Measurements from ENCODE around the gene GRK2. TPM values are rescaled to one million over a fixed set of nuclear protein-coding genes. Genes with fewer than 3 reads are reported as not detected.

The GRK2 gene
- total and polyA plus RNA-seq, 2 of the 8 experiments (the other 6 are each of a cell fraction or from before 2014, with no cell fraction given): 47.3 to 49.7 TPM

GRCh38 chr11:67300256-67300755 is 34.0 kb downstream of the GRK2 start:
- peaks cover 0 to 11% (median 7%) of the 10 kb centered on the region in 4 experiments; a peak in 5 of 7 replicates for H3K27me3 ChIP-seq (replicated peaks in 1 of 4; ENCODE audit: control insufficient read depth in 3 of 4, extremely low read depth in 1 of 4, insufficient read depth in 3 of 4, low read length in 3 of 4)
- no peak overlapping the region for H2BK12ac ChIP-seq (ENCODE audit: low read depth, low read length)
- no peak overlapping the region for H2BK20ac ChIP-seq (ENCODE audit: low read length)
- no peak overlapping the region for H3K27ac ChIP-seq (ENCODE audit: low read depth, low read length)
- H2BK5ac ChIP-seq (ENCODE audit: low read depth, low read length): no peak overlapping the region
- H2BK120ac ChIP-seq (replicated peaks; ENCODE audit: low read depth, low read length): no peak overlapping the region
- H2AFZ ChIP-seq (ENCODE audit: low read length): no peak overlapping the region
- 96% methylated on average over 13 of the region's 13 CpGs; no CpG with 5 or more reads in 1 of the 2 experiments for WGBS, 2 experiments (ENCODE audit: extremely low coverage in 1 of 2, insufficient coverage in 1 of 2, insufficient read length in 1 of 2, insufficient replicate concordance in 2 of 2, low coverage in 1 of 2, low lambda C conversion rate in 2 of 2, missing lambda C conversion rate in 1 of 2)
- no peaks in the 10 kb centered on the region; the same call in 1 of the 2 replicates for H3K79me1 ChIP-seq (ENCODE audit: low read depth, low read length)
- no peak overlapping the region for H4K8ac ChIP-seq (ENCODE audit: extremely low read depth, insufficient read depth, low read length)
- no peak overlapping the region for H4K91ac ChIP-seq (replicated peaks; ENCODE audit: insufficient read length, low read length)
- POLR2A ChIA-PET (ENCODE audit: partially characterized antibody): interaction anchor here (0.7 to 9.7 kb wide), 4 partner anchors 11 to 29 kb away, joined by 3 to 106 read pairs (median 11); partner anchors contain the start of gene ANKRD13D
- H3K23me2 ChIP-seq (ENCODE audit: low read depth, low read length): peaks cover 19% of the 10 kb centered on the region; the same call in 1 of the 2 replicates
- no peak overlapping the region for H3K9ac ChIP-seq (replicated peaks in 1 of 4; ENCODE audit: extremely low read depth in 1 of 4, low read depth in 3 of 4, low read length in 3 of 4)
- FAIRE-seq (no peak), DNase-seq (ENCODE audit: low read depth in 1 of 2, low spot score in 2 of 2) (no peak)
- H3K4ac ChIP-seq (replicated peaks; ENCODE audit: insufficient read length, low read depth, low read length): no peak overlapping the region
- peaks cover 0 to 18% (median 9%) of the 10 kb centered on the region in 4 experiments; a peak in 3 of 8 replicates for H3K36me3 ChIP-seq (ENCODE audit: control insufficient read depth in 2 of 4, insufficient read depth in 4 of 4, low read length in 3 of 4)
- no peak overlapping the region for H3K4me2 ChIP-seq (ENCODE audit: insufficient read depth in 1 of 2, low read depth in 2 of 2, low read length in 2 of 2)
- H3K4me1 ChIP-seq (replicated peaks in 1 of 4; ENCODE audit: control insufficient read depth in 3 of 4, insufficient read depth in 4 of 4, low read length in 3 of 4): peaks cover 0 to 20% (median 16%) of the 10 kb centered on the region in 4 experiments; a peak in 5 of 7 replicates
- no peak overlapping the region for H2AK5ac ChIP-seq (ENCODE audit: low read depth, low read length)
- H3K79me2 ChIP-seq (ENCODE audit: control insufficient read depth in 1 of 2, insufficient read depth in 2 of 2, low read length in 2 of 2): no peaks in the 10 kb centered on the region
- H3K9me3 ChIP-seq (ENCODE audit: insufficient read depth in 2 of 2, low read depth in 1 of 2, low read length in 1 of 2): no peaks in the 10 kb centered on the region; a peak in 1 of 4 replicates
- no peak overlapping the region for H3K4me3 ChIP-seq (ENCODE audit: extremely low read depth in 1 of 4, insufficient read depth in 2 of 4, low read depth in 3 of 4, low read length in 4 of 4)
- no peak overlapping the region for H3K23ac ChIP-seq (ENCODE audit: insufficient read length)
- no peak overlapping the region for H3K14ac ChIP-seq (ENCODE audit: insufficient read length)
- CTCF ChIA-PET (ENCODE audit: partially characterized antibody): interaction anchor here (0.9 to 4.8 kb wide), 8 partner anchors 9 to 81 kb away, joined by 3 to 33 read pairs (median 4); partner anchors contain the start of gene ANKRD13D
- H4K20me1 ChIP-seq (replicated peaks in 1 of 2; ENCODE audit: control insufficient read depth in 1 of 2, insufficient read depth in 2 of 2, low read length in 2 of 2): peaks cover 0 to 8% of the 10 kb centered on the region in 2 experiments
- H3K18ac ChIP-seq (ENCODE audit: extremely low read depth, low read length): no peak overlapping the region
- H2BK15ac ChIP-seq (ENCODE audit: low read length): no peak overlapping the region
- no peak overlapping the region for H3K56ac ChIP-seq (replicated peaks; ENCODE audit: insufficient read length, low read depth, low read length)
- no peak overlapping the region for H4K5ac ChIP-seq (ENCODE audit: insufficient read length, low read depth, low read length)
- TF ChIP-seq FOSL1 (IDR thresholded peaks at IDR 0.05; ENCODE audit: insufficient read depth, low read depth, low read length) (no peak), TAF1 (IDR thresholded peaks at IDR 0.05; ENCODE audit: low read depth, low read length) (no peak), KDM5A (IDR thresholded peaks at IDR 0.05; ENCODE audit: low read length) (no peak), BRCA1 (IDR thresholded peaks at IDR 0.05; ENCODE audit: low read depth, low read length) (no peak), TAF7 (optimal IDR thresholded peaks at IDR 0.05; ENCODE audit: borderline replicate concordance, low read depth, low read length) (no peak), RNF2 (IDR thresholded peaks at IDR 0.05; ENCODE audit: borderline replicate concordance, low read depth, low read length, missing control alignments, poor library complexity, severe bottlenecking) (no peak), YY1 (IDR thresholded peaks at IDR 0.05; ENCODE audit: low read depth, low read length) (no peak), HDAC2 (IDR thresholded peaks at IDR 0.05; ENCODE audit: borderline replicate concordance in 1 of 2, low read depth in 2 of 2, low read length in 2 of 2) (no peak), JUN (IDR thresholded peaks at IDR 0.05; ENCODE audit: low read depth, low read length) (no peak), CTCF (IDR thresholded peaks at IDR 0.05; ENCODE audit: control extremely low read depth in 1 of 3, insufficient read depth in 1 of 3, low read depth in 1 of 3, low read length in 3 of 3) (no peak)

Measured in H1 (cell line).